Measurements from ENCODE around the gene CCDC188. TPM values are rescaled to one million over a fixed set of nuclear protein-coding genes. Genes with fewer than 3 reads are reported as not detected.

CCDC188 gene
- total and polyA plus RNA-seq, 5 experiments from 2014 or later = not detected

DNA sequence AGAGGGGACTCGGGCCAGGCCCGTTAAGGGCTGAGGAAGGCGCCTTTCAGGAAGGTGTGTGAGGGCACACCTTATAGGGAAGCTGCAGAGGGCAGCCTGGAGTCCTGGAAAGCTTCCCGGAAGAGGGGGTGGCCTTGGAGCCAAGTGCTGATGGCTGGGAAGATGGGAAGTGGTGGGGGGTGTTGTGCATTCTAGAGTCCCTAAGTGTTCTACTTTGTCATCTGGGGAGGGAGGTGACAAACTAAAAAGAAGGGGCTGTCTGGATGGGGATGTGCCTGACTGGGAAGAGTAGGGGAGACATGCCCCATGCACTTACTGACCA lies 12.5 kb downstream of the CCDC188 start:
- no peak overlapping the region for H3K4me3 Mint-ChIP-seq
- H3K27ac Mint-ChIP-seq = peak overlapping the region in 4 of 10 donors; percentile 40 to 66 (median 44)
- peaks cover 12 to 35% (median 29%) of the 10 kb centered on the region in 4 donors for H3K4me1 Mint-ChIP-seq
- no peak for DNase-seq
- H3K9me3 Mint-ChIP-seq = no peaks in the 10 kb centered on the region
- POLR2A ChIA-PET = interaction anchor here (0.6 kb wide), 1 partner anchor 168 kb away, joined by 3 read pairs; no protein-coding TSS in a partner anchor
- H3K27me3 Mint-ChIP-seq = no peaks in the 10 kb centered on the region
- no peak for ATAC-seq
- H3K36me3 Mint-ChIP-seq = peaks cover 0 to 7% (median 0%) of the 10 kb centered on the region in 3 donors

DNA sequence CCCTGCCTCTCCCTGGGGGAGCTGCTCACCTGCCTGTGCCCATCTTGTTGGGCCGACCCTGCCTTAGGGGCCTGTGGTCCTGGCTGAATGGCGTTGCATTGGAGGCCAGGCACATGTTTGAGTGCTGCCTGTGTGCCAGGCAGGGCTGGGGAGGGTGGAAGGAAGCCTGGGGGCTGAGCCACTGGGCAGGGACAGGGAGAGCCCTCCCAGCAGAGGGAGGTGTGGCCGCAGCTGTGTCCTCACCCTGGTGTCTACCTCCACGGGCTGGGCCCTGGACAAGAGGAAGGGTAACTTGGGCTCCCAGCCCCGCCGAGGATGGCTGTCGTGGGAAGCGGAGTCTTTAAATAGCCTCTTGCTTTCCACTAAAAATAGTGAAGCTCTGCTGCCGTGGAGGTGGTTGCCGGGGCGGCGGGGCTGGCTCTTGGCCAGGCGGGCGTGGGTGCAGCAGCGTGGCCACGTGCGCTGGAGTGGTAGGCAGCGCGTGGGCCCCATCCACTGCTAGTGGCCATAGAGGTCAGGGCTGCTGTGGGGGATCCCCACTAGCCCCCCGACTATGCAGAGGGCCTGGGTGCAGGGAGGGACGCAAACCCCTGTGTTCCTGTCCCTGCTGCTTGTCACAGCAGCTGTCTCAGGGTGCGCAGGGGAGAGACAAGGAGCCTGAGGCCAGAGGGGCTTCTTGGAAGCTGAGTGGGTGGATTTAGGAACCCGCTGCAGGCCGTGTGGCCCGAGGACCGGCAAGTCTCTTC lies 13.0 kb downstream of the CCDC188 start:
- POLR2A ChIA-PET = no interaction called here
- H3K9me3 Mint-ChIP-seq = no peaks in the 10 kb centered on the region
- no peaks in the 10 kb centered on the region for H3K27me3 Mint-ChIP-seq
- DNase-seq (no peak), ATAC-seq (no peak)
- peak overlapping the region in 7 of 10 donors; percentile 19 to 66 (median 40) for H3K27ac Mint-ChIP-seq
- H3K4me3 Mint-ChIP-seq = peak overlapping the region in 3 of 10 donors; percentile 14 to 45 (median 32)
- peaks cover 0 to 7% (median 0%) of the 10 kb centered on the region in 3 donors for H3K36me3 Mint-ChIP-seq
- H3K4me1 Mint-ChIP-seq = peaks cover 13 to 41% (median 34%) of the 10 kb centered on the region in 4 donors

DNA sequence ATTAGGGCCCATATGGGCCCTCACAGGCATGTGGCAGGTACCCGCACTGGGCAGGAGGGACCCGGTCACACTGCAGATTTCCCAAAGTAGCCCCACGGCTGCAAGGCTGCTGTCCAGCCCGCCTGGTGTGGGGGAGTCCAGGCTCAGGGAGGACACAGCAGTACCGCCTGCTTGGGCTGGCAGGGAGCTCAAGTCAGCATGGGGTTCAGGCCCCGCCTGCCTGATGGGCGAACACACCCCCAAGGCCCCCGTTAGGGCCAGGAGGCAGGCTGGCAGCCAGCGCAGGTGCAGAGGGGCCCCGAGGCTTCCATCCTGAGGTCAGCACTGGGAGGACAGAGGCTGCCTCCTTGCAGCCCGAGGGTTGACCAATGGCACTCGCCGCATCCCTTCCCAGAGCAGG lies 13.7 kb downstream of the CCDC188 start:
- ATAC-seq (no peak), DNase-seq (no peak)
- no peaks in the 10 kb centered on the region for H3K9me3 Mint-ChIP-seq
- H3K27me3 Mint-ChIP-seq = no peaks in the 10 kb centered on the region
- peak overlapping the region in 2 of 10 donors; percentile 19 to 48 for H3K27ac Mint-ChIP-seq
- no peak overlapping the region for H3K4me3 Mint-ChIP-seq
- peaks cover 13 to 46% (median 39%) of the 10 kb centered on the region in 4 donors for H3K4me1 Mint-ChIP-seq
- POLR2A ChIA-PET = no interaction called here
- H3K36me3 Mint-ChIP-seq = peaks cover 0 to 7% (median 0%) of the 10 kb centered on the region in 3 donors

DNA sequence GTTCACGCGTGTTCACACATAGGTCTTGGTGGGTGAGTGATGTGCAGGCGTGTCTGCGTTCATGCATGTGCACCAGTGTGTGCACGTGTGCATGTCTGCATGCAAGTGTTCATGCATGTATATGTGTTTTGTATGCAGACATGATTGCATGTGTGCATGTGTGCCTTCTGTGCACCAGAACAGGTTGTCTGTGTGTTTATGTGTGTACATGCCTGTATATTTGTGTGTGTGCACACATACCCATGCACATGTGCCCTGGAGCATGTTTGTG lies 14.3 kb downstream of the CCDC188 start:
- ATAC-seq = no peak
- DNase-seq = no peak
- H3K27ac Mint-ChIP-seq = peak overlapping the region in 2 of 10 donors; percentile 34 to 48
- H3K4me3 Mint-ChIP-seq = peak overlapping the region in 1 of 10 donors; percentile 12
- H3K36me3 Mint-ChIP-seq = peaks cover 0 to 7% (median 0%) of the 10 kb centered on the region in 3 donors
- no peaks in the 10 kb centered on the region for H3K9me3 Mint-ChIP-seq
- H3K27me3 Mint-ChIP-seq = no peaks in the 10 kb centered on the region
- POLR2A ChIA-PET = no interaction called here
- peaks cover 13 to 46% (median 39%) of the 10 kb centered on the region in 4 donors for H3K4me1 Mint-ChIP-seq

DNA sequence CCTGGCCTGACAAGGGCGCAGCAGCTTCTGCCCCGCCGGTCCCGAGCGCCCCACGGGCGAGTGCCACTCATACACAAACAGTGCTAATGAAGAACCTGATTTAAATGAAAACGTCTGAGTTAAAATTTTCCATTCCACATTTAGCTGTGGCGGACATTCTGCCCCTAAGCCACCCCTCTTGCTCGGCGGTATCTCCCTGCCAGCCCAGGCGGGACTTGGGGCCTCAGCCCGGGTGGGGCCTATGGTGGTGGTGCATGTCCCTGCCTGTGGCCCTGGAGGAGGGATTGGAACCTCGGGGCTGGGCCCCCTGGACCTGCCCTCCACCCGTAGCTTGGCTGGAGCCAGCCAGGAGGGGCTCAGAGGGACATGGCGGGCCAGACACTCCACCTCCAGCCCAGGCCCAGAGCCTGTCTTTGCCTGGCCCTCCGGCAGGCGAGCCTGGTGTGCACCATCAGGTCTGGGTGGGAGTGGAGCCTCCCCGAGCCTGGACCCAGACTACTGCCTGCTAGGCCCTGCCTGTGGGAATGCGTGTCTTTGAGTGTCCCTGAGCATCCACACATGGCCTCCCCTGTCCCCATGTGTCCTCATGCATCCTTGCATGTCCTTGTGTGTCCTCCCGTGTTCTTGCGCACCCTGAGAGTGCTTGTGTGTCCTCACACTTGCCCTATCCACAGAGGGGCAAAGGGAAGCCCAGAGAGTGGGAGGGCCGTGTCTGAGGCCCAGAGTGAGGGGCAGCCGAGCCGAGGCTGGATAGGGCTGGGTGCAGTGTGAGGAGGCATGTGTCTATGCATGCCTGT lies 14.9 kb downstream of the CCDC188 start:
- Mint-ChIP-seq H3K27ac (peak overlapping the region in 3 of 10 donors; percentile 34 to 59 (median 37)), H3K9me3 (no peaks in the 10 kb centered on the region), H3K4me1 (peaks cover 13 to 46% (median 39%) of the 10 kb centered on the region in 4 donors), H3K36me3 (peaks cover 0 to 7% (median 0%) of the 10 kb centered on the region in 3 donors), H3K27me3 (no peaks in the 10 kb centered on the region), H3K4me3 (peak overlapping the region in 2 of 10 donors; percentile 2 to 12)
- POLR2A ChIA-PET = no interaction called here
- no peak for DNase-seq
- no peak for ATAC-seq

DNA sequence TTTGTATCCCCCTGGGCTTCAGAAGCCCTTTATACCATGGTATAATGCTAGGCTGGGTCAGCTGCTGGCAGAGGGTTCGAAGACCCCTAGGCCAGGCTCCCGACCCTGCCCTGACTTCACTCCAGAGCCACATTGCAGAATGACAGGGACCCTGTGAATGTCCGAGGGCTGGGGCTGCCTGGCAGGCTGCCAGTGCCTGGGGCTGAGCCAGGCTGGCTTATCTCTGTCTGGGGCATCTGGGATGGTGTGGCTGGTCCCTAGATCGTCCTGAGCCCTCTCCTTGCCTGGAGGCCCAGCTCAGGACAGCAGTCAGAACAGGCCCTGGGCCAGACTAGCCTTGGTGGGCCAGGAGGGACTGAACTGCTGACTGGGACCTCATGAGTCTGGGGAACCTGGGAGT lies 15.6 kb downstream of the CCDC188 start:
- no peaks in the 10 kb centered on the region for H3K27me3 Mint-ChIP-seq

DNA sequence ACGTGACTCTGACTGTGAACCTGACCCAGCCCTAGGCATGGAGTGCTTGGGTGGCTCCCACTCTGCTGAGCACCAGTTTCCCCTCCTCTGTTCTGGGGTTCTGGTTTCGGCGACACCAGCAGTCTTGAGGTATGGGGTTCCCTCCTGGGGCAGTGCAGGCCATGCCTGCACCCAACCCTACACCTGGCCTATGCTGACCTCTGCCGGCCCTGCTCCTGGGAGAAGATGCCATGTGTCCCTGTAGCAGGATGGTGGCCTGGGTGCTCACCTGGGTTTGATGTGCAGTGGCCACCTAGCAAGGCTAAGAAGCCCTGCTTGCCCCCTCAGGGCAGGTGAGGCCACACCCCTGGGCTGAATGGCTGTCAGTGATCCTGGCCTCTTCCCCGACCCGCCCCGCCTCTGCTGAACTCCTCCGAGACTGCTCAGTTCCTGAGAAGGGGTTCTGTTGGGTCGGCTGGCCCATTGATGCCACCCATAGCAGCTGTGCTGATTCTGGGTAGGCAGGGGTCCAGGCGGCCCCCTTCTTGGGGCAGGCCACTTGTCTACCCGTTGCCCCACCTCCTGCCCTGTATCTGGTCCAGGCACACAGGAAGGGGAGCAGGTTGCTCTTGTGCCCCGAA lies 16.8 kb downstream of the CCDC188 start:
- Mint-ChIP-seq H3K36me3 (no peaks in the 10 kb centered on the region), H3K27ac (peak overlapping the region in 4 of 10 donors; percentile 21 to 79 (median 60)), H3K27me3 (no peaks in the 10 kb centered on the region), H3K4me3 (peak overlapping the region; percentile 44 to 88 (median 70)), H3K9me3 (no peaks in the 10 kb centered on the region), H3K4me1 (peaks cover 11 to 58% (median 43%) of the 10 kb centered on the region in 4 donors)
- POLR2A ChIA-PET = no interaction called here
- ATAC-seq (no peak), DNase-seq (no peak)

More for the DNA sequence above, 15.6 kb downstream of the CCDC188 start:
- Mint-ChIP-seq H3K27ac (peak overlapping the region in 4 of 10 donors; percentile 8 to 53 (median 22)), H3K36me3 (peaks cover 0 to 7% (median 0%) of the 10 kb centered on the region in 3 donors), H3K4me1 (peaks cover 13 to 48% (median 39%) of the 10 kb centered on the region in 4 donors), H3K9me3 (no peaks in the 10 kb centered on the region), H3K4me3 (no peak overlapping the region)
- no peak for DNase-seq
- POLR2A ChIA-PET = no interaction called here
- ATAC-seq = no peak

DNA sequence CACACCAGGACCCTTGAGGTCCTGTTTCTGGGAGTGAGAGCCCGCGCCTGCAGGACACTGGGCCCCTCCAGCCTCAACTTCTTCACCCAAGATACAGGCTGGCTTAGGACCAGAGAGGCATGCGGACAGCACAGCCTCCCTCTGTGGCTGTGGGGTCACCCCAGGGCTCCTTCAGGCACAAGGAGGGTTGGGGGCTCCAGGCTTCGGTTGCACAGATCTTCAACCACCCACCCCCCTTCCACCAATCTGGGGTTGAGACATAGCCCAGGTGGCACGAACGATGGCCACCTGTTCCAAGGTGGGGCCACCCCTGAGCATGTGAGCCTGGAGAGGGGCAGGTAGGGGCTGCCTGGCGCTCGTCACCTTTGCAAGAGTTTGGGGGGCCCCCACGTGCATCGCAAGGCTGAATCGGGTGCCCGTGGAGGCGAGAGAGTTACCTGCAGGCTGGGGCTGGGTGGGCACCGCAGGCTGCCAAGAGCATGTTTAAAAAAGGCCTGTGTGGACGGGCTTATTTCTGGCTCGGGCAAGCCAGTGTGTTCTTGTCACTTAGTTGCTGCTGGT lies 18.1 kb downstream of the CCDC188 start:
- Mint-ChIP-seq H3K4me1 (peaks cover 11 to 52% (median 40%) of the 10 kb centered on the region in 4 donors), H3K27me3 (no peaks in the 10 kb centered on the region), H3K27ac (peak overlapping the region in 5 of 10 donors; percentile 27 to 80 (median 63)), H3K9me3 (no peaks in the 10 kb centered on the region), H3K4me3 (peak overlapping the region; percentile 67 to 88 (median 72)), H3K36me3 (no peaks in the 10 kb centered on the region)
- ATAC-seq (no peak), DNase-seq (no peak)
- POLR2A ChIA-PET = no interaction called here

DNA sequence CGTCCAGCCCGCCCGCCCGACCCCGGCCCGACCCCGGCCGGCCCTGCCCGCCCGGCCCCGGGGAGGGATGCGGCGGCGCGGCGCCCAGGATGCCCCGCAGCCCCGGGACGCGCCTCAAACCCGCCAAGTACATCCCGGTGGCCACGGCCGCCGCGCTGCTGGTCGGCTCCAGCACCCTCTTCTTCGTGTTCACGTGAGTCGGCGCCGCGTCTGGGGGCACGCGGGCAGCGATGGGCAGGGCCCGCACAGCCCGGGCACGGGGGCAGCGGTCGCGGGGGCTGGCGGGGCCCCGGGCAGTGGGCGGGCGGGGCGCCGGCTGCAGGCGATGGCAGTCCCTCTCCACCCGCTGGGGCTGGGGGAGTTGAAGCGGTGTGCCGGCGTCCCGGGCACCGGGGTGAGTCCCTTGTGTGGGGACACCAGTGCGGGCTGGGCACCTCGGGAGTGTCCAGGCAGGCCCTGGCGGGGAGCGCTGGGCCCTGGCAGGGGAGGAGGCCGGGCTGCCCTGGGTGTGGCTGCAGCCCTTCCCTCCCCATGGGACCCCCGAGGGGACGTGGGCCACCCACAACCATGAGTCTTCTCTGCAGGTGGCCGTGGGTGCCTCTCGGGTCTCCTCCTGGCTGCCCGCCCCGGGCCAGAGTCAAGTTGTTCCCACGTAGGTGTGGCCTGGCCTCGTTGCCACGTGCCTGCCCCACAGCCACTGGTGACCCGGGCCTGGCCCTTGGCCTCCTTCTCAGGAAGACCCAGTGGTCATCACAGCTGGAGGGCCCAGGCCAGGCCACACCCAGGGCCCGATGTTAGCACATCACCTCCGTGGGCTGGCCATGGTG lies 18.8 kb downstream of the CCDC188 start:
- DNase-seq (peak in 4 of 10 donors; percentile 16 to 37 (median 28)), ATAC-seq (peak; percentile 11 to 38)
- H3K27me3 Mint-ChIP-seq = no peaks in the 10 kb centered on the region
- peaks cover 0 to 6% (median 0%) of the 10 kb centered on the region in 3 donors for H3K36me3 Mint-ChIP-seq
- peaks cover 8 to 48% (median 36%) of the 10 kb centered on the region in 4 donors for H3K4me1 Mint-ChIP-seq
- H3K9me3 Mint-ChIP-seq = no peaks in the 10 kb centered on the region
- H3K4me3 Mint-ChIP-seq = peak overlapping the region; percentile 67 to 88 (median 72)
- H3K27ac Mint-ChIP-seq = peak overlapping the region in 3 of 10 donors; percentile 27 to 66 (median 35)
- POLR2A ChIA-PET = no interaction called here

DNA sequence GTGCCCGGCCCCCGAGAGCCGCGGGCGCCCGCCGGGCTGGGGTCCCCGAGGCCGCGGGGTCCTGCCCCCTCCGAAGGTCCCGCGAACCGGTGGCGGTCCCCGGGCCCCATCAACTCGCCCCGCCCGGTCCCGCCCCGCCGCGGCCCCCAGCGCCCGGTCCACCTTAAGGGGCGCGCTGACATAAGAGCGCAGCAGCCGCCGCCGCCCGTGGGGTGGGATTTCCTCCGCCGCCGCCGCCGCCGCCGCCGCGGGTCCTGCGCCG lies 19.3 kb downstream of the CCDC188 start, which contains the start of gene ZDHHC8:
ZDHHC8 (plus strand) TSS at position 208 of the 262 bp plus-strand sequence. CDS start 144 bp downstream, outside the sequence.
- H3K4me3 Mint-ChIP-seq = peak within 1 kb of the TSS; percentile 67 to 88 (median 72)
- POLR2A ChIA-PET = interaction anchor here (0.6 to 3.3 kb wide), 2 partner anchors 14 to 81 kb away, joined by 7 to 14 read pairs; partner anchors contain the start of gene TRMT2A
- peak within 1 kb of the TSS in 7 of 10 donors; percentile 15 to 86 (median 60) for H3K27ac Mint-ChIP-seq
- DNase-seq (peak in 4 of 10 donors; percentile 27 to 64 (median 50)), ATAC-seq (peak; percentile 70 to 71)
- H3K36me3 Mint-ChIP-seq = peaks cover 0 to 12% (median 0%) of the 10 kb centered on the region in 3 donors
- H3K9me3 Mint-ChIP-seq = no peaks in the 10 kb centered on the region
- peaks cover 8 to 44% (median 33%) of the 10 kb centered on the region in 4 donors for H3K4me1 Mint-ChIP-seq
- no peaks in the 10 kb centered on the region for H3K27me3 Mint-ChIP-seq

DNA sequence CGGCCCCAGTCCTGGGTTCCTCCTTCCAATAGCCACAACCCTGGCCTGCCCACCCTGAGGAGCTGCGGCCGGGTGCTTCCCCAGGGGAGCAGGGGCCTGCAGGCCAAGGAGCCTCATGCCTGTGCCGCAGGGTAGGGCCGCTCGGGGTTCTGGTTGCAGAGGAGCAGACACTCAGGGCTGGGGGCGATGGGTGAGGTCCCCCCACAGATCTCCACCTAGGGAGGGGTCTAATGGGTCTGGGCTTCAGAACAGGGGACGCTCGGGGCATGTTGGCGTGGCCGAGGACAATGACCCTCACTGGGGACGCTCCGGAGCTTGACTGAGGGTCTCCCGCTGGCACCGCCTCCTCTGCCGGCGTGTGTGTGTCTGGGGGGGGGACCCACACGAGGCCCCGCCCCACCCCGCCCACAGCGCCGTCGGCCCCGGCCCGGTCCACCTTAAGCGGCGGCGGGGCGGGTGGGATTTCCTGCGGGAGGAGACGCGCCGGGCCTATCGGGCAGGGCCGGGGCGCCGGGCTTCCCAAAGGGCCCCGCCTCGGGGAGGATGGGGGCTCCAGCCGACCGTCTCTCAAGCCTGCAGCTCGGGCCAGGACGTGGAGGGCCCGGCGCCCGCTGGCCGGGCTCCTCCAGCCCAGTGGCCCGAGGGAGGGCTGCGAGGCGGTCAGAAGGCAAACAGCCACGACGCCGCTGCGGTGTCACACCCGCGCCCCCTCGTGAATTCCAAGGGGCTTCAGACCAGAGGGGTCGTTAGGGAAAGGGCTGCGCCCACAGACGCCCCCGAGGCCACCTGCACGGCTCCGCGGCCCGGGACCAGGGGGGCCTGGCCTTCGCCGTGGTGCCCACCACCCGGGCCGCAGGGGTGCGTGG lies 19.9 kb downstream of the CCDC188 start:
- Mint-ChIP-seq H3K36me3 (peaks cover 0 to 17% (median 0%) of the 10 kb centered on the region in 3 donors), H3K9me3 (no peaks in the 10 kb centered on the region), H3K4me1 (peaks cover 6 to 39% (median 28%) of the 10 kb centered on the region in 4 donors), H3K27ac (peak overlapping the region in 6 of 10 donors; percentile 37 to 86 (median 76)), H3K27me3 (no peaks in the 10 kb centered on the region), H3K4me3 (peak overlapping the region; percentile 18 to 78 (median 64))
- POLR2A ChIA-PET = interaction anchor here (0.6 to 3.3 kb wide), 5 partner anchors 13 to 177 kb away, joined by 3 to 14 read pairs (median 4); partner anchors contain the start of gene TRMT2A
- DNase-seq (peak; percentile 68 to 88 (median 76)), ATAC-seq (peak; percentile 81 to 83)
